HepG2 (cell line): ENCODE measurements around the gene MS4A18.

Source experiments
- CBFB ChIP-seq: sonication (generic); formaldehyde crosslinking; IDR thresholded peaks from 2 replicates; pipeline ENCODE4 v1.4.0; 2020; ENCODE audit warnings: missing genetic modification reagents
- DNMT1 ChIP-seq: sonication (generic); formaldehyde crosslinking; IDR thresholded peaks from 2 replicates; pipeline ENCODE4 v1.5.1; 2020; ENCODE audit warnings: mild to moderate bottlenecking, missing genetic modification reagents
- EP300 ChIP-seq, 3 experiments: sonication (generic) in 1 of 3; formaldehyde crosslinking in 1 of 3; IDR thresholded peaks; 2 replicates each; pipeline versions ENCODE4 v1.5.1 to v1.6.1; 2011 to 2020; ENCODE audit warnings: low read depth in 2 of 3, low read length in 2 of 3, borderline replicate concordance in 1 of 3, improper control_type of control experiment in 1 of 3, mild to moderate bottlenecking in 1 of 3, missing genetic modification reagents in 1 of 3, moderate library complexity in 1 of 3
- EZH2 ChIP-seq: conservative IDR thresholded peaks from 2 replicates; pipeline ENCODE4 v1.6.1; 2012; ENCODE audit warnings: mild to moderate bottlenecking, low read depth, low read length, moderate library complexity
- JUN ChIP-seq: sonication (generic); formaldehyde crosslinking; IDR thresholded peaks from 2 replicates; pipeline ENCODE4 v1.4.0; 2020; ENCODE audit warnings: mild to moderate bottlenecking, missing genetic modification reagents
- JUNB ChIP-seq: sonication (generic); formaldehyde crosslinking; IDR thresholded peaks from 2 replicates; pipeline ENCODE4 v1.8.0; 2022; ENCODE audit warnings: missing genetic modification reagents, mild to moderate bottlenecking, borderline replicate concordance
- NFYC ChIP-seq: IDR thresholded peaks from 2 replicates; pipeline ENCODE4 v1.6.1; 2016; ENCODE audit warnings: missing genetic modification reagents, missing compliant biosample characterization
- PHF8 ChIP-seq: sonication (generic); formaldehyde crosslinking; IDR thresholded peaks from 2 replicates; pipeline ENCODE4 v1.5.0; 2020; ENCODE audit warnings: missing genetic modification reagents
- RFX1 ChIP-seq: fragments of 450-650 bp; IDR thresholded peaks from 2 replicates; pipeline ENCODE4 v1.6.1; 2017
- YY1 ChIP-seq: IDR thresholded peaks from 2 replicates; pipeline ENCODE4 v1.6.1; 2011; ENCODE audit warnings: low read length, low read depth, moderate library complexity, mild to moderate bottlenecking; ENCODE audit not compliant: insufficient read depth, insufficient replicate concordance
- ZNF33B ChIP-seq: sonication (generic); formaldehyde crosslinking; IDR thresholded peaks from 2 replicates; pipeline ENCODE4 v1.5.1; 2020; ENCODE audit warnings: mild to moderate bottlenecking, missing genetic modification reagents
- TF ChIP-seq, protein P1 (sequence below): sonication (generic); formaldehyde crosslinking; IDR thresholded peaks from 2 replicates; pipeline ENCODE4 v1.4.0; 2020; ENCODE audit warnings: missing genetic modification reagents, borderline replicate concordance

GRCh38 chr11:60792521-60792920 lies 68.0 kb downstream of the MS4A18 start:
- TF ChIP-seq NFYC (CRISPR knock-in tag) = no peak
- TF ChIP-seq RFX1 = no peak
- TF ChIP-seq EZH2 = no peak
- TF ChIP-seq ZNF33B = no peak
- no peak for TF ChIP-seq JUN (CRISPR knock-in tag)
- TF ChIP-seq EP300 (IDR thresholded peaks at IDR 0.05; ENCODE audit: low read depth in 2 of 2, low read length in 2 of 2) = no peak
- no peak for TF ChIP-seq EP300 (CRISPR knock-in tag; IDR thresholded peaks at IDR 0.05; ENCODE audit: borderline replicate concordance)
- TF ChIP-seq JUNB = no peak
- no peak for TF ChIP-seq DNMT1 (CRISPR knock-in tag)
- no peak for TF ChIP-seq CBFB (CRISPR knock-in tag)
- TF ChIP-seq, protein P1, sequence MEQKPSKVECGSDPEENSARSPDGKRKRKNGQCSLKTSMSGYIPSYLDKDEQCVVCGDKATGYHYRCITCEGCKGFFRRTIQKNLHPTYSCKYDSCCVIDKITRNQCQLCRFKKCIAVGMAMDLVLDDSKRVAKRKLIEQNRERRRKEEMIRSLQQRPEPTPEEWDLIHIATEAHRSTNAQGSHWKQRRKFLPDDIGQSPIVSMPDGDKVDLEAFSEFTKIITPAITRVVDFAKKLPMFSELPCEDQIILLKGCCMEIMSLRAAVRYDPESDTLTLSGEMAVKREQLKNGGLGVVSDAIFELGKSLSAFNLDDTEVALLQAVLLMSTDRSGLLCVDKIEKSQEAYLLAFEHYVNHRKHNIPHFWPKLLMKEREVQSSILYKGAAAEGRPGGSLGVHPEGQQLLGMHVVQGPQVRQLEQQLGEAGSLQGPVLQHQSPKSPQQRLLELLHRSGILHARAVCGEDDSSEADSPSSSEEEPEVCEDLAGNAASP (CRISPR knock-in tag) = no peak
- no peak for TF ChIP-seq YY1
- no peak for TF ChIP-seq PHF8 (CRISPR knock-in tag)
